Measurements from ENCODE around the gene ATP2B2. TPM values are rescaled to one million over a fixed set of nuclear protein-coding genes. Genes with fewer than 3 reads are reported as not detected.

Gene ATP2B2
- total and polyA plus RNA-seq, 9 of the 15 experiments (the other 6 are each of a cell fraction or from before 2014, with no cell fraction given) = 0.06 TPM; not detected in 8

DNA sequence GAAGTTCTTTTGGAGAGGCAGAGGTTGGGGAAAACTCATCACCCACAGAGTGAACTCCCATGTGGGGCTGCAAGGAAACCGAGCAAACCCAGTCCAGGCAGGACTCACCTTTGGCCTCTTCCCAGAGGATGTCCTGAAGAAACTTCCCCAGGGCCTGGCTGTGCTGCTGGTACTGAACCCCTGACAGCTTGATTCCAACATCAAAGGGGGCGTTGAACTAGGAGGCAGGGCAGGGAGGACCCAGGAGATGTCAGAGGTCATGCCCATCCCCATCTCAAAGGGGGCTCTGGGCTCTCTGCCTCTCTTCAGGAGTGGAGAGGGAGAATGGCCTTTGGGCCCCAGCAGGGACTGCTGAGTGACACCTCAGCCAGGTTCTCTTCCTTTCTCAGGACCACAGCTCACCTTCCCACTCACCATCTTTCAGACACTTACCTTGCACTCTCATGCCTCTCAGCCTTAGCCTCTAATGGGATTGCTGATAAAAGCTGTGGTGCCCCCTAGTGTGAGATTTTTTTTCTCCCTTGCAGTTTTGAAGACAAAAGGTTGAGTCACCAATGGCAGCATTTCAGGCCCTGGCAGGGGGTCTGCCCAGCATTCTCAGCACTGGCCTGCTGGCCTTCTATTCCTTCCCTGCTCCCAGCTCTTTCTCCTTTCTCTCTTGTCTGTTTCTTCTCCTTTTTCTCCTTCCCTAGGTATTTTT is 218.6 kb downstream of the ATP2B2 start:
- no peak for ATAC-seq
- Histone ChIP-seq H3K36me3 (ENCODE audit: control insufficient read depth, insufficient read depth, low read length) (peaks cover 42% of the 10 kb centered on the region; the same call in 2 of the 3 replicates), H3K9me3 (replicated peaks; ENCODE audit: control insufficient read depth, insufficient read depth, low read depth, low read length) (no peaks in the 10 kb centered on the region), H3K4me1 (replicated peaks in 1 of 2; ENCODE audit: control insufficient read depth in 2 of 2, insufficient read depth in 2 of 2, low read length in 2 of 2) (peaks cover 0 to 3% of the 10 kb centered on the region in 2 experiments; a peak in 2 of 5 replicates), H3K4me3 (no peak overlapping the region), H3K9ac (ENCODE audit: insufficient read depth in 1 of 2, low read depth in 2 of 2, low read length in 2 of 2) (no peak overlapping the region), H3K79me2 (ENCODE audit: control insufficient read depth, insufficient read depth, low read length) (no peaks in the 10 kb centered on the region), H2AFZ (ENCODE audit: low read depth, low read length) (no peak overlapping the region), H4K20me1 (replicated peaks; ENCODE audit: control insufficient read depth, insufficient read depth, low read length) (no peaks in the 10 kb centered on the region), H3K27ac (ENCODE audit: extremely low read depth, low read depth, low read length) (no peak overlapping the region), H3K27me3 (ENCODE audit: control insufficient read depth in 2 of 2, insufficient read depth in 2 of 2, low read length in 2 of 2) (no peaks in the 10 kb centered on the region), H3K4me2 (ENCODE audit: insufficient read depth, low read length) (no peak overlapping the region), H3K9me1 (ENCODE audit: control insufficient read depth, insufficient read depth, low read length) (no peaks in the 10 kb centered on the region)
- TF ChIP-seq RCOR1 (IDR thresholded peaks at IDR 0.05; ENCODE audit: borderline replicate concordance in 1 of 2, low read depth in 2 of 2, low read length in 2 of 2) = no peak
- TF ChIP-seq MEIS2 (IDR thresholded peaks at IDR 0.05; ENCODE audit: partially characterized antibody) = no peak
- TF ChIP-seq POLR2AphosphoS5 (IDR thresholded peaks at IDR 0.05; ENCODE audit: control insufficient read depth, insufficient read depth, low read depth, low read length) = 0 out of 2 replicates have a peak, but pooled peaks have one; percentile 16
- CTCF ChIA-PET (ENCODE audit: low intra/inter-chr PET ratio) = no interaction called here
- 61% methylated on average over 2 of the region's 2 CpGs for WGBS (ENCODE audit: insufficient coverage, low coverage, missing lambda C conversion rate)
- POLR2A ChIA-PET = interaction anchor here (0.6 to 1.6 kb wide), 6 partner anchors 10 to 51 kb away, joined by 3 to 6 read pairs (median 4); no protein-coding TSS in a partner anchor
- no peak for DNase-seq (ENCODE audit: extremely low read depth in 1 of 4, low spot score in 3 of 4)
- no peak for FAIRE-seq
- in situ Hi-C loops (cut with MboI) = no loop called here
- BruUV-seq (replicated peaks) = no TSS peak
- intact Hi-C loops (cut with micrococcal nuclease) = no loop called here

- ATAC-seq = no peak
- Histone ChIP-seq H3K4me2 (ENCODE audit: insufficient read depth, low read length) (no peak overlapping the region), H2AFZ (ENCODE audit: low read depth, low read length) (no peak overlapping the region), H3K9me1 (ENCODE audit: control insufficient read depth, insufficient read depth, low read length) (no peaks in the 10 kb centered on the region), H3K27me3 (ENCODE audit: control insufficient read depth in 2 of 2, insufficient read depth in 2 of 2, low read length in 2 of 2) (no peaks in the 10 kb centered on the region), H3K4me3 (no peak overlapping the region), H4K20me1 (replicated peaks; ENCODE audit: control insufficient read depth, insufficient read depth, low read length) (no peaks in the 10 kb centered on the region), H3K36me3 (ENCODE audit: control insufficient read depth, insufficient read depth, low read length) (peaks cover 45% of the 10 kb centered on the region), H3K79me2 (ENCODE audit: control insufficient read depth, insufficient read depth, low read length) (no peaks in the 10 kb centered on the region), H3K9ac (ENCODE audit: insufficient read depth in 1 of 2, low read depth in 2 of 2, low read length in 2 of 2) (no peak overlapping the region), H3K27ac (ENCODE audit: extremely low read depth, low read depth, low read length) (no peak overlapping the region), H3K4me1 (replicated peaks in 1 of 2; ENCODE audit: control insufficient read depth in 2 of 2, insufficient read depth in 2 of 2, low read length in 2 of 2) (peaks cover 0 to 3% of the 10 kb centered on the region in 2 experiments; a peak in 2 of 5 replicates), H3K9me3 (replicated peaks; ENCODE audit: control insufficient read depth, insufficient read depth, low read depth, low read length) (no peaks in the 10 kb centered on the region)
- in situ Hi-C loops (cut with MboI) (no loop called here), intact Hi-C loops (cut with micrococcal nuclease) (no loop called here)
- POLR2A ChIA-PET = interaction anchor here (0.6 to 2.8 kb wide), 5 partner anchors 10 to 50 kb away, joined by 3 to 9 read pairs (median 4); no protein-coding TSS in a partner anchor
- 85% methylated on average over 5 of the region's 5 CpGs for WGBS (ENCODE audit: insufficient coverage, low coverage, missing lambda C conversion rate)
- CTCF ChIA-PET (ENCODE audit: low intra/inter-chr PET ratio) = no interaction called here
- no TSS peak for BruUV-seq (replicated peaks)
- no peak for FAIRE-seq
- no peak for DNase-seq (ENCODE audit: extremely low read depth in 1 of 4, low spot score in 3 of 4)
- TF ChIP-seq HMBOX1 (IDR thresholded peaks at IDR 0.05) (no peak), THRAP3 (IDR thresholded peaks at IDR 0.05; ENCODE audit: borderline replicate concordance) (no peak), CTCF (IDR thresholded peaks at IDR 0.05 in 2 of 3, conservative IDR thresholded peaks at IDR 0.05 in 1 of 3; ENCODE audit: insufficient read depth in 2 of 3, low read depth in 1 of 3, low read length in 3 of 3) (no peak), SNIP1 (IDR thresholded peaks at IDR 0.05; ENCODE audit: low read depth) (no peak)
- TF ChIP-seq, protein P1, sequence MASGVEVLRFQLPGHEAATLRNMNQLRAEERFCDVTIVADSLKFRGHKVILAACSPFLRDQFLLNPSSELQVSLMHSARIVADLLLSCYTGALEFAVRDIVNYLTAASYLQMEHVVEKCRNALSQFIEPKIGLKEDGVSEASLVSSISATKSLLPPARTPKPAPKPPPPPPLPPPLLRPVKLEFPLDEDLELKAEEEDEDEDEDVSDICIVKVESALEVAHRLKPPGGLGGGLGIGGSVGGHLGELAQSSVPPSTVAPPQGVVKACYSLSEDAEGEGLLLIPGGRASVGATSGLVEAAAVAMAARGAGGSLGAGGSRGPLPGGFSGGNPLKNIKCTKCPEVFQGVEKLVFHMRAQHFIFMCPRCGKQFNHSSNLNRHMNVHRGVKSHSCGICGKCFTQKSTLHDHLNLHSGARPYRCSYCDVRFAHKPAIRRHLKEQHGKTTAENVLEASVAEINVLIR (CRISPR knock-in tag; IDR thresholded peaks at IDR 0.05) = no peak
- TF ChIP-seq, protein P2, sequence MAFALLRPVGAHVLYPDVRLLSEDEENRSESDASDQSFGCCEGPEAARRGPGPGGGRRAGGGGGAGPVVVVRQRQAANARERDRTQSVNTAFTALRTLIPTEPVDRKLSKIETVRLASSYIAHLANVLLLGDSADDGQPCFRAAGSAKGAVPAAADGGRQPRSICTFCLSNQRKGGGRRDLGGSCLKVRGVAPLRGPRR (CRISPR knock-in tag; IDR thresholded peaks at IDR 0.05) = no peak
Measured at GRCh38 chr3:10286133-10286524, 219.3 kb downstream of the ATP2B2 start.
